ENCODE measurements around the gene SUV39H1. TPM values are rescaled to one million over a fixed set of nuclear protein-coding genes. Genes with fewer than 3 reads are reported as not detected.

SUV39H1 gene
- total and polyA plus RNA-seq, 9 of the 15 experiments (the other 6 are each of a cell fraction or from before 2014, with no cell fraction given): 4.7 to 34.7 (median 17.9) TPM

GRCh38 chrX:48696909-48697727 is 584 bp downstream of the SUV39H1 start (continued):
- TF ChIP-seq RB1 (IDR thresholded peaks at IDR 0.05; ENCODE audit: low read depth): peak; percentile 52; the same call in 1 of the 2 replicates
- TF ChIP-seq SRSF9 (IDR thresholded peaks at IDR 0.05; ENCODE audit: borderline replicate concordance, low read depth, low read length): no peak
- TF ChIP-seq, protein P1, sequence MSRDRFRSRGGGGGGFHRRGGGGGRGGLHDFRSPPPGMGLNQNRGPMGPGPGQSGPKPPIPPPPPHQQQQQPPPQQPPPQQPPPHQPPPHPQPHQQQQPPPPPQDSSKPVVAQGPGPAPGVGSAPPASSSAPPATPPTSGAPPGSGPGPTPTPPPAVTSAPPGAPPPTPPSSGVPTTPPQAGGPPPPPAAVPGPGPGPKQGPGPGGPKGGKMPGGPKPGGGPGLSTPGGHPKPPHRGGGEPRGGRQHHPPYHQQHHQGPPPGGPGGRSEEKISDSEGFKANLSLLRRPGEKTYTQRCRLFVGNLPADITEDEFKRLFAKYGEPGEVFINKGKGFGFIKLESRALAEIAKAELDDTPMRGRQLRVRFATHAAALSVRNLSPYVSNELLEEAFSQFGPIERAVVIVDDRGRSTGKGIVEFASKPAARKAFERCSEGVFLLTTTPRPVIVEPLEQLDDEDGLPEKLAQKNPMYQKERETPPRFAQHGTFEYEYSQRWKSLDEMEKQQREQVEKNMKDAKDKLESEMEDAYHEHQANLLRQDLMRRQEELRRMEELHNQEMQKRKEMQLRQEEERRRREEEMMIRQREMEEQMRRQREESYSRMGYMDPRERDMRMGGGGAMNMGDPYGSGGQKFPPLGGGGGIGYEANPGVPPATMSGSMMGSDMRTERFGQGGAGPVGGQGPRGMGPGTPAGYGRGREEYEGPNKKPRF (IDR thresholded peaks at IDR 0.05; ENCODE audit: low read depth, low read length): no peak
- TF ChIP-seq U2AF2 (optimal IDR thresholded peaks at IDR 0.05; ENCODE audit: low read depth, low read length): no peak
- TF ChIP-seq ELF4 (CRISPR knock-in tag; IDR thresholded peaks at IDR 0.05): no peak
- TF ChIP-seq PPARD (CRISPR knock-in tag; IDR thresholded peaks at IDR 0.05): no peak
- 0 out of 2 replicates have a peak, but pooled peaks have one; percentile 21 for TF ChIP-seq ZNF263 (CRISPR knock-in tag; IDR thresholded peaks at IDR 0.05; ENCODE audit: borderline replicate concordance)
- peak; percentile 57; the same call in 1 of the 2 replicates for TF ChIP-seq MYC (IDR thresholded peaks at IDR 0.05; ENCODE audit: low read depth, low read length)
- TF ChIP-seq MYC (CRISPR knock-in tag; IDR thresholded peaks at IDR 0.05; ENCODE audit: borderline replicate concordance, low read depth): no peak

Measured in K562 (cell line).